ENCODE results near the gene CLIP3. TPM values are rescaled to one million over a fixed set of nuclear protein-coding genes. Genes with fewer than 3 reads are reported as not detected.

CLIP3 gene
- total RNA-seq, 1 experiment from 2014 or later: 1.5 TPM

- no TSS peak for BruUV-seq (replicated peaks)
- no peak overlapping the region for H3K9ac ChIP-seq (ENCODE audit: low read length)
- no peaks in the 10 kb centered on the region for H3K27me3 ChIP-seq (ENCODE audit: insufficient read depth, low read length)
- no peak overlapping the region for H3K27ac ChIP-seq (ENCODE audit: low read depth, low read length)
- H4K20me1 ChIP-seq (ENCODE audit: insufficient read depth): no peaks in the 10 kb centered on the region
- POLR2A ChIA-PET: interaction anchor here (1.5 kb wide), 1 partner anchor 37 kb away, joined by 3 read pairs; the partner anchor contains the start of gene ALKBH6
- no peaks in the 10 kb centered on the region for H3K9me3 ChIP-seq (ENCODE audit: control insufficient read depth in 1 of 2, insufficient read depth in 1 of 2, low read depth in 1 of 2, low read length in 2 of 2)
- RAD21 ChIA-PET (ENCODE audit: low non-redundant PET in 1 of 2, low total read pairs in 2 of 2, uncharacterized antibody in 2 of 2, unreplicated experiment in 2 of 2): no interaction called here
- intact Hi-C loops (cut with micrococcal nuclease): loop anchor here (1.0 to 10.0 kb wide), 2 partner anchors 52 to 166 kb away; no protein-coding TSS in a partner anchor
- H3K4me1 ChIP-seq (ENCODE audit: control insufficient read depth in 1 of 2, insufficient read depth in 2 of 2, low read length in 2 of 2): peaks cover 19 to 43% of the 10 kb centered on the region in 2 experiments
- ATAC-seq (no peak), DNase-seq (ENCODE audit: low read depth, low spot score) (peak; percentile 33)
- H3K79me2 ChIP-seq (ENCODE audit: insufficient read depth, low read length): peaks cover 12% of the 10 kb centered on the region
- no peaks in the 10 kb centered on the region for H3K9me2 ChIP-seq (ENCODE audit: insufficient read depth)
- no peak overlapping the region for H3K4me3 ChIP-seq (replicated peaks in 1 of 2; ENCODE audit: low read depth in 1 of 2, low read length in 2 of 2)
- no peaks in the 10 kb centered on the region for H3K36me3 ChIP-seq (ENCODE audit: control insufficient read depth in 1 of 2, insufficient read depth in 2 of 2, low read length in 2 of 2)
- H2AFZ ChIP-seq (ENCODE audit: low read depth, low read length, poor library complexity, severe bottlenecking): no peak overlapping the region
- H3K4me2 ChIP-seq (ENCODE audit: low read length): no peak overlapping the region
- TF ChIP-seq ATF3 (IDR thresholded peaks at IDR 0.05): no peak
- TF ChIP-seq POLR2A (IDR thresholded peaks at IDR 0.05; ENCODE audit: borderline replicate concordance, extremely low read depth, insufficient read depth, insufficient read length): no peak
- no peak for TF ChIP-seq EZH2phosphoT487 (IDR thresholded peaks at IDR 0.05; ENCODE audit: borderline replicate concordance)
- TF ChIP-seq SIN3A (IDR thresholded peaks at IDR 0.05; ENCODE audit: low read depth): no peak
- TF ChIP-seq ZBTB33 (IDR thresholded peaks at IDR 0.05; ENCODE audit: extremely low read depth, insufficient replicate concordance, low read length): no peak
- no peak for TF ChIP-seq REST (IDR thresholded peaks at IDR 0.05; ENCODE audit: low read depth)
- TF ChIP-seq CTCF (IDR thresholded peaks at IDR 0.05 in 2 of 3, conservative IDR thresholded peaks at IDR 0.05 in 1 of 3; ENCODE audit: borderline replicate concordance in 1 of 3, insufficient read depth in 1 of 3, low read depth in 2 of 3, low read length in 2 of 3): peak; percentile 71 to 98 (median 73)
- TF ChIP-seq POLR2AphosphoS5 (IDR thresholded peaks at IDR 0.05; ENCODE audit: low read depth, low read length): no peak
- peak; percentile 46 for TF ChIP-seq RAD21 (IDR thresholded peaks at IDR 0.05; ENCODE audit: low read depth)
- CTCF ChIA-PET: no interaction called here
Measured at GRCh38 chr19:36051236-36051635, 18.6 kb upstream of the CLIP3 start.

Measured in HCT116 (cell line).